Type B pancreatic cell (in vitro differentiated cells): ENCODE results near the gene ORM1. TPM values are rescaled to one million over a fixed set of nuclear protein-coding genes. Genes with fewer than 3 reads are reported as not detected.

Experiments
- DNase-seq: peaks from one replicate; pipeline ENCODE4 v3.0.0; 2021; ENCODE audit warnings: mixed read lengths; ENCODE audit not compliant: unreplicated experiment; ENCODE audit errors: extremely low spot score
- H3K27ac Mint-ChIP-seq: 2 replicates; pipeline ENCODE4 v1.8.0; 2021; ENCODE audit warnings: mild to moderate bottlenecking, mixed read lengths
- H3K27me3 Mint-ChIP-seq: 2 replicates; pipeline ENCODE4 v1.8.0; 2021; ENCODE audit warnings: mixed read lengths
- H3K36me3 Mint-ChIP-seq: 2 replicates; pipeline ENCODE4 v1.8.0; 2021; ENCODE audit warnings: mixed read lengths
- H3K4me1 Mint-ChIP-seq: one replicate; pipeline ENCODE4 v1.8.0; 2021; ENCODE audit warnings: mixed read lengths; ENCODE audit not compliant: unreplicated experiment
- H3K4me3 Mint-ChIP-seq: 2 replicates; pipeline ENCODE4 v1.8.0; 2021; ENCODE audit warnings: mild to moderate bottlenecking, mixed read lengths
- H3K9me3 Mint-ChIP-seq: 2 replicates; pipeline ENCODE4 v1.8.0; 2021; ENCODE audit warnings: mixed read lengths
- CTCF ChIP-seq: fragments of 200-600 bp; sonication (generic); conservative IDR thresholded peaks from 2 replicates; pipeline ENCODE4 v1.5.0; 2021; ENCODE audit warnings: antibody characterized with exemption, mild to moderate bottlenecking
- total RNA-seq: library from RNA; stranded (reverse); gene quantifications from 2 replicates; pipeline ENCODE4 v1.2.1, GENCODE V29; 2021; ENCODE audit warnings: low replicate concordance

The ORM1 gene
- total RNA-seq, 1 donor from 2014 or later: 0.65 TPM

- no peak for TF ChIP-seq CTCF
- Mint-ChIP-seq H3K27ac (no peak overlapping the region), H3K9me3 (no peaks in the 10 kb centered on the region), H3K36me3 (peaks cover 18% of the 10 kb centered on the region), H3K4me1 (no peaks in the 10 kb centered on the region), H3K4me3 (no peak overlapping the region), H3K27me3 (no peaks in the 10 kb centered on the region)
- no peak for DNase-seq
Measured at GRCh38 chr9:114362394-114362793, 39.5 kb downstream of the ORM1 start.

- H3K27me3 Mint-ChIP-seq: no peaks in the 10 kb centered on the region
- H3K4me1 Mint-ChIP-seq: no peaks in the 10 kb centered on the region
- peaks cover 14% of the 10 kb centered on the region for H3K36me3 Mint-ChIP-seq
- TF ChIP-seq CTCF: no peak
- no peaks in the 10 kb centered on the region for H3K9me3 Mint-ChIP-seq
- H3K27ac Mint-ChIP-seq: no peak overlapping the region
- H3K4me3 Mint-ChIP-seq: no peak overlapping the region
- no peak for DNase-seq
Measured at GRCh38 chr9:114363424-114363823, 40.5 kb downstream of the ORM1 start.

- Mint-ChIP-seq H3K9me3 (no peaks in the 10 kb centered on the region), H3K36me3 (peaks cover 13% of the 10 kb centered on the region)
Measured at GRCh38 chr9:114364134-114365041, 41.5 kb downstream of the ORM1 start.

GRCh38 chr9:114365194-114365593 lies 42.3 kb downstream of the ORM1 start:
- Mint-ChIP-seq H3K27me3 (no peaks in the 10 kb centered on the region), H3K36me3 (peaks cover 18% of the 10 kb centered on the region), H3K27ac (no peak overlapping the region), H3K9me3 (no peaks in the 10 kb centered on the region), H3K4me1 (no peaks in the 10 kb centered on the region), H3K4me3 (no peak overlapping the region)
- DNase-seq: no peak
- TF ChIP-seq CTCF: no peak

More at GRCh38 chr9:114364134-114365041, 41.5 kb downstream of the ORM1 start:
- no peak for DNase-seq
- Mint-ChIP-seq H3K27me3 (no peaks in the 10 kb centered on the region), H3K27ac (no peak overlapping the region), H3K4me1 (no peaks in the 10 kb centered on the region), H3K4me3 (no peak overlapping the region)
- no peak for TF ChIP-seq CTCF

- TF ChIP-seq CTCF: no peak
- Mint-ChIP-seq H3K4me3 (no peak overlapping the region), H3K4me1 (no peaks in the 10 kb centered on the region), H3K27me3 (no peaks in the 10 kb centered on the region), H3K9me3 (no peaks in the 10 kb centered on the region), H3K36me3 (peaks cover 8% of the 10 kb centered on the region), H3K27ac (no peak overlapping the region)
- no peak for DNase-seq
Measured at GRCh38 chr9:114366334-114367128, 43.6 kb downstream of the ORM1 start.
